GM12872 (cell line): ENCODE results near the gene CCR1.

Source experiments
- CTCF ChIP-seq: IDR thresholded peaks from 3 replicates; pipeline ENCODE4 v1.5.1; 2011; ENCODE audit warnings: low read depth, mild to moderate bottlenecking, low read length, moderate library complexity; ENCODE audit not compliant: insufficient read depth

CCR1 gene

GRCh38 chr3:46187341-46187700, 20.8 kb downstream of the CCR1 start:
- TF ChIP-seq CTCF, result no peak

DNA sequence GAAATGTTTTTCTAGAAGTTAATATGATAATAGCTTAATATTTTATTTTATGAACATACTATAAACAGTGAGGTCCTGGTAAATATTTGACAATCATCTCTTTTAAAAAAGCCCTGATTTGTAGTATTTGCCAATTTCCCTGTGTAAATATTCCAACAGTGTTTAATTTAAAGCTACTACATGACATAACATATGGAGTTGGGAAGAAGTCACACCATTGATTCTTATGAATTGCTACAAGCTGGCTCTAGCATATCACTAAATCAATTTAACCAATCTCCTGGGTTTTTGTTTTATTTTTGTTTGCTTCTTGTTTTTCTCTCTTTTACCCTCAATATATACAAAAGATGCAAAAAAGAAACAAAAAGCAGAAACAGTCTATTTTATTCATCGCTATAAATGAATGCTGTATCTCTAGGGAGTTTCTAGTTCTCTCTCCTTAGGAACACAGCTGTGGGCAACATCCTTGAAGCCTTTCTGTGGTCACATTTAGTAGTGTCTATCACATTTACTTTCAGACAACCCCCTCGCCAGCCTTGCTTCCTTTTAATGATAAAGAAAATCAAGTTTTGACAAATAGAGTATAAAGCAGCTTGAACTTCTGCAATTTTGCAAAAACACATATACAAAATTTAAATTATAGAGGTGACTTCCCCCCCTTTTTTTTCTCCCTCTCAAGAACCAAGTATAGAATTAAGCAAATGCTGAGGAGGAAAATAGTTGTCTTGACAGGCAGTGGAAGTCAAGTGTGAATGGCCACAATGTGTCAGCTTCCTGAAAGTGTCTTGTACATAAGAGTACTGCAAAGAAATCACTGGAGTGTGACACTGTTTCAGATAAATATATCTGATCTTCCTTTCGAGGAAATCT, 21.4 kb downstream of the CCR1 start:
- no peak for TF ChIP-seq CTCF

- no peak for TF ChIP-seq CTCF
These were observed 23.6 kb downstream of the CCR1 start for GRCh38 chr3:46184469-46184868.

GRCh38 chr3:46183330-46183729, 24.8 kb downstream of the CCR1 start:
- TF ChIP-seq CTCF, result no peak

DNA sequence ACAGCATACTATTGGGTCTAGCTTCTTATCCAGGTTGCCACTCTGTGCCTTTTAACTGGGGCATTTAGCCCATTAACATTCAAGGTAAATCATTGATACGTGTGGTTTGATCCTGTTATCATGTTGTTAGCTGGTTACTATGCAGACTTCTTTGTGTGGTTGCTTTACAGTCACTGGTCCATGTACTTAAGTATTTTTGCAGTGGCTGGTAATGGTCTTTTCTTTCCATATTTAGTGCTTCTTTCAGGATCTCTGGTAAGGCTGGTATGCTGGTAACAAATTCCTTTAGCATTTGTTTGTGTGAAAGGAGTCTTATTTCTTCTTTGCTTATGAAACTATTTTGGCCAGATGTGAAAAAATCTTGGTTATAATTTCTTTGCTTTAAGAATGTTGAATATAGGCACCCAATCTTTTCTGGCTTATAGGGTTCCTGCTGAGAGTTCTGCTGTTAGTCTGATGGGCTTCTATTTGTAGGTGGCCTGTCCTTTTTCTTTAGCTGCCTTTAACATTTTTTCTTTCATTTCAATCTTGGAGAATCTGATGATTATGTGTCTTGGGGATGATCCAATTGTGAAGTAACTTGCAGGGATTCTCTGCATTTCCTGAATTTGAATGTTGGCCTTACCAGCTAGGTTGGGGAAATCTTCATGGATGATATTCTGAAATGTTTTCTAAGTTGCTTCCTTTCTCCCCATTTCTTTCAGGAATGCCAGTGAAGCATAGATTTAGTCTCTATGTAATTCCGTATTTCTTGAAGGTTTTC, 39.3 kb downstream of the CCR1 start:
- TF ChIP-seq CTCF, result no peak

GRCh38 chr3:46163556-46164041, 44.5 kb downstream of the CCR1 start:
- no peak for TF ChIP-seq CTCF

GRCh38 chr3:46162975-46163555, 45.0 kb downstream of the CCR1 start:
- no peak for TF ChIP-seq CTCF
